ENCODE measurements around the gene GPATCH8.
A peak's percentile ranks its signal among the peaks of the same experiment; 100 is the strongest.

Gene GPATCH8

GRCh38 chr17:44360826-44361225, 142.4 kb downstream of the GPATCH8 start (continued):
- TF ChIP-seq, protein P1, sequence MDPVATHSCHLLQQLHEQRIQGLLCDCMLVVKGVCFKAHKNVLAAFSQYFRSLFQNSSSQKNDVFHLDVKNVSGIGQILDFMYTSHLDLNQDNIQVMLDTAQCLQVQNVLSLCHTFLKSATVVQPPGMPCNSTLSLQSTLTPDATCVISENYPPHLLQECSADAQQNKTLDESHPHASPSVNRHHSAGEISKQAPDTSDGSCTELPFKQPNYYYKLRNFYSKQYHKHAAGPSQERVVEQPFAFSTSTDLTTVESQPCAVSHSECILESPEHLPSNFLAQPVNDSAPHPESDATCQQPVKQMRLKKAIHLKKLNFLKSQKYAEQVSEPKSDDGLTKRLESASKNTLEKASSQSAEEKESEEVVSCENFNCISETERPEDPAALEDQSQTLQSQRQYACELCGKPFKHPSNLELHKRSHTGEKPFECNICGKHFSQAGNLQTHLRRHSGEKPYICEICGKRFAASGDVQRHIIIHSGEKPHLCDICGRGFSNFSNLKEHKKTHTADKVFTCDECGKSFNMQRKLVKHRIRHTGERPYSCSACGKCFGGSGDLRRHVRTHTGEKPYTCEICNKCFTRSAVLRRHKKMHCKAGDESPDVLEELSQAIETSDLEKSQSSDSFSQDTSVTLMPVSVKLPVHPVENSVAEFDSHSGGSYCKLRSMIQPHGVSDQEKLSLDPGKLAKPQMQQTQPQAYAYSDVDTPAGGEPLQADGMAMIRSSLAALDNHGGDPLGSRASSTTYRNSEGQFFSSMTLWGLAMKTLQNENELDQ (tag by site-specific recombination; IDR thresholded peaks at IDR 0.05; ENCODE audit: low read depth): no peak
- no peak for TF ChIP-seq ZNF202 (tag by site-specific recombination; IDR thresholded peaks at IDR 0.05; ENCODE audit: borderline replicate concordance)
- 0 out of 2 replicates have a peak, but pooled peaks have one; percentile 9 for TF ChIP-seq EGR2 (tag by site-specific recombination; IDR thresholded peaks at IDR 0.05; ENCODE audit: low read depth)
- TF ChIP-seq SP2 (tag by site-specific recombination; IDR thresholded peaks at IDR 0.05): no peak
- TF ChIP-seq RBAK (tag by site-specific recombination; IDR thresholded peaks at IDR 0.05): no peak
- TF ChIP-seq ZNF830 (tag by site-specific recombination; IDR thresholded peaks at IDR 0.05; ENCODE audit: low read depth): no peak
- no peak for TF ChIP-seq ZNF114 (tag by site-specific recombination; IDR thresholded peaks at IDR 0.05)
- no peak for TF ChIP-seq ZNF629 (tag by site-specific recombination; IDR thresholded peaks at IDR 0.05)
- TF ChIP-seq, protein P2, sequence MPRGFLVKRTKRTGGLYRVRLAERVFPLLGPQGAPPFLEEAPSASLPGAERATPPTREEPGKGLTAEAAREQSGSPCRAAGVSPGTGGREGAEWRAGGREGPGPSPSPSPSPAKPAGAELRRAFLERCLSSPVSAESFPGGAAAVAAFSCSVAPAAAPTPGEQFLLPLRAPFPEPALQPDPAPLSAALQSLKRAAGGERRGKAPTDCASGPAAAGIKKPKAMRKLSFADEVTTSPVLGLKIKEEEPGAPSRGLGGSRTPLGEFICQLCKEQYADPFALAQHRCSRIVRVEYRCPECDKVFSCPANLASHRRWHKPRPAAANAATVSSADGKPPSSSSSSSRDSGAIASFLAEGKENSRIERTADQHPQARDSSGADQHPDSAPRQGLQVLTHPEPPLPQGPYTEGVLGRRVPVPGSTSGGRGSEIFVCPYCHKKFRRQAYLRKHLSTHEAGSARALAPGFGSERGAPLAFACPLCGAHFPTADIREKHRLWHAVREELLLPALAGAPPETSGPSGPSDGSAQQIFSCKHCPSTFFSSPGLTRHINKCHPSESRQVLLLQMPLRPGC (tag by site-specific recombination; IDR thresholded peaks at IDR 0.05): no peak
- TF ChIP-seq ZBTB21 (tag by site-specific recombination; IDR thresholded peaks at IDR 0.05): no peak
- TF ChIP-seq ZNF223 (tag by site-specific recombination; IDR thresholded peaks at IDR 0.05): no peak
- no peak for TF ChIP-seq ZIC2 (tag by site-specific recombination; IDR thresholded peaks at IDR 0.05)
- no peak for TF ChIP-seq KLF9 (tag by site-specific recombination; IDR thresholded peaks at IDR 0.05; ENCODE audit: low read depth)
- TF ChIP-seq SETDB1 (IDR thresholded peaks at IDR 0.05; ENCODE audit: insufficient read length, low read length): no peak
- TF ChIP-seq, protein P3, sequence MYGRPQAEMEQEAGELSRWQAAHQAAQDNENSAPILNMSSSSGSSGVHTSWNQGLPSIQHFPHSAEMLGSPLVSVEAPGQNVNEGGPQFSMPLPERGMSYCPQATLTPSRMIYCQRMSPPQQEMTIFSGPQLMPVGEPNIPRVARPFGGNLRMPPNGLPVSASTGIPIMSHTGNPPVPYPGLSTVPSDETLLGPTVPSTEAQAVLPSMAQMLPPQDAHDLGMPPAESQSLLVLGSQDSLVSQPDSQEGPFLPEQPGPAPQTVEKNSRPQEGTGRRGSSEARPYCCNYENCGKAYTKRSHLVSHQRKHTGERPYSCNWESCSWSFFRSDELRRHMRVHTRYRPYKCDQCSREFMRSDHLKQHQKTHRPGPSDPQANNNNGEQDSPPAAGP (tag by site-specific recombination; IDR thresholded peaks at IDR 0.05): no peak
- TF ChIP-seq ZNF302 (tag by site-specific recombination; IDR thresholded peaks at IDR 0.05; ENCODE audit: low read depth): no peak

DNA sequence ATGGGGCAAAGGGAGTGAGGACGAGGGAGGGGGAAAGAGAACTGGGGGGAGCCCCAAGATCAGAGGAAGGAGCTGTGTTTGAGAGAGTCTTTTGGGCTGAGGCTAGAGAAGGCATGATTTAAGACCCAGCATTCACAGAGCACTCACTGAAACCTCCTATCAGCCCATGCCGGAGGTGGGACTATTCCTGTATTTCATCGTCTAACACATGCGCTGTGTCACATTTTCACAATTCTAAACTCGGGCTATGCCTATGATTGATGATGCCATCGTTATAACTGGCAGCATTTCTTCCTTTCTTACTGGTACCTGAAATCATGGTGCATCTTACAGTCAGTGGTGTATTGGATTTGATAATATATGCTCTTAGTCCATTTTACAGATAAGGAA, 143.1 kb downstream of the GPATCH8 start:
- no peak for TF ChIP-seq ZNF670 (tag by site-specific recombination; IDR thresholded peaks at IDR 0.05; ENCODE audit: low read depth)
- TF ChIP-seq ZSCAN30 (tag by site-specific recombination; IDR thresholded peaks at IDR 0.05): no peak
- no peak for TF ChIP-seq ZNF24 (tag by site-specific recombination; IDR thresholded peaks at IDR 0.05)
- TF ChIP-seq ZNF692 (tag by site-specific recombination; IDR thresholded peaks at IDR 0.05): no peak
- no peak for TF ChIP-seq TCF7L2 (IDR thresholded peaks at IDR 0.05; ENCODE audit: borderline replicate concordance, low read depth, low read length)
- TF ChIP-seq SP7 (tag by site-specific recombination; IDR thresholded peaks at IDR 0.05): no peak
- CTCF ChIA-PET: interaction anchor here (1.0 to 4.5 kb wide), 4 partner anchors 10 to 312 kb away, joined by 4 to 21 read pairs (median 14); partner anchors contain the start of gene GRN
- no peaks in the 10 kb centered on the region for H3K9me3 ChIP-seq (ENCODE audit: control insufficient read depth, insufficient read depth, low read depth, low read length)
- H3K36me3 ChIP-seq (ENCODE audit: control insufficient read depth in 2 of 2, insufficient read depth in 1 of 2, low read length in 2 of 2): peaks cover 0 to 21% of the 10 kb centered on the region in 2 experiments; a peak in 2 of 3 replicates
- POLR2A ChIA-PET: interaction anchor here (0.8 to 4.7 kb wide), 2 partner anchors 15 to 25 kb away, joined by 3 to 23 read pairs; partner anchors contain the start of gene GRN
- no peak overlapping the region for H3K27ac ChIP-seq (ENCODE audit: extremely low read depth, low read depth, low read length)
- no peak overlapping the region for H3K4me3 ChIP-seq (ENCODE audit: low read depth, low read length)
- peaks cover 21% of the 10 kb centered on the region for H3K4me1 ChIP-seq (ENCODE audit: control insufficient read depth, insufficient read depth, low read length)
